Body of pancreas (tissue), 4 donors: Measurements from ENCODE around the gene RHOC.

Source experiments
- CTCF ChIP-seq, 7 experiments: fragments of 450-650 bp in 4 of 7; fragments of 200-600 bp in 3 of 7; sonication (generic) in 3 of 7; IDR thresholded peaks; one replicate each; pipeline ENCODE4 v1.5.1; 2016 to 2019; ENCODE audit warnings: antibody characterized with exemption in 7 of 7
- POLR2A ChIP-seq, 3 donors: fragments of 450-650 bp; IDR thresholded peaks; one replicate each; pipeline ENCODE4 v1.6.1; 2016; ENCODE audit warnings: antibody characterized with exemption in 3 of 3, mild to moderate bottlenecking in 2 of 3

- TF ChIP-seq POLR2A (IDR thresholded peaks at IDR 0.05) (no peak), CTCF (IDR thresholded peaks at IDR 0.05) (no peak)
Measured at GRCh38 chr1:112697781-112698201, 9.1 kb downstream of the RHOC start.
